MM.1S (cell line): Measurements from ENCODE around the gene ADCY5.

Experiments
- EZH2 ChIP-seq: fragments of 300-600 bp; sonication (generic); optimal IDR thresholded peaks from 2 replicates; pipeline ENCODE3; 2017; ENCODE audit warnings: low read depth, mild to moderate bottlenecking, antibody characterized with exemption, low read length, mixed read lengths
- EZH2phosphoT487 ChIP-seq: fragments of 300-600 bp; sonication (generic); IDR thresholded peaks from 2 replicates; pipeline ENCODE4 v1.6.1; 2018; ENCODE audit warnings: antibody characterized with exemption, low read length
- TF ChIP-seq, protein P1 (sequence below): fragments of 300-600 bp; sonication (generic); IDR thresholded peaks from 2 replicates; pipeline ENCODE4 v1.5.1; 2016; ENCODE audit warnings: antibody characterized with exemption, low read length, mixed read lengths

- no peak for TF ChIP-seq EZH2
- TF ChIP-seq, protein P1, sequence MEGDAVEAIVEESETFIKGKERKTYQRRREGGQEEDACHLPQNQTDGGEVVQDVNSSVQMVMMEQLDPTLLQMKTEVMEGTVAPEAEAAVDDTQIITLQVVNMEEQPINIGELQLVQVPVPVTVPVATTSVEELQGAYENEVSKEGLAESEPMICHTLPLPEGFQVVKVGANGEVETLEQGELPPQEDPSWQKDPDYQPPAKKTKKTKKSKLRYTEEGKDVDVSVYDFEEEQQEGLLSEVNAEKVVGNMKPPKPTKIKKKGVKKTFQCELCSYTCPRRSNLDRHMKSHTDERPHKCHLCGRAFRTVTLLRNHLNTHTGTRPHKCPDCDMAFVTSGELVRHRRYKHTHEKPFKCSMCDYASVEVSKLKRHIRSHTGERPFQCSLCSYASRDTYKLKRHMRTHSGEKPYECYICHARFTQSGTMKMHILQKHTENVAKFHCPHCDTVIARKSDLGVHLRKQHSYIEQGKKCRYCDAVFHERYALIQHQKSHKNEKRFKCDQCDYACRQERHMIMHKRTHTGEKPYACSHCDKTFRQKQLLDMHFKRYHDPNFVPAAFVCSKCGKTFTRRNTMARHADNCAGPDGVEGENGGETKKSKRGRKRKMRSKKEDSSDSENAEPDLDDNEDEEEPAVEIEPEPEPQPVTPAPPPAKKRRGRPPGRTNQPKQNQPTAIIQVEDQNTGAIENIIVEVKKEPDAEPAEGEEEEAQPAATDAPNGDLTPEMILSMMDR: no peak
- no peak for TF ChIP-seq EZH2phosphoT487
These were observed 104.5 kb downstream of the ADCY5 start for GRCh38 chr3:123344175-123344906.
